Ovary (tissue), 9 donors: ENCODE data around the gene PIAS2. TPM values are rescaled to one million over a fixed set of nuclear protein-coding genes. Genes with fewer than 3 reads are reported as not detected.

Experiments used
- DNase-seq, 5 donors: peaks; one replicate each; pipeline ENCODE4 v3.0.0-alpha.2; 2019 to 2020
- H3K27ac ChIP-seq, 2 donors: fragments of 200-600 bp; one replicate each; pipeline versions ENCODE4 v1.5.1 to v1.8.0; 2019 to 2022
- H3K27me3 ChIP-seq: fragments of 200-600 bp; one replicate; pipeline ENCODE4 v1.8.0; 2022
- H3K36me3 ChIP-seq: fragments of 200-600 bp; sonication (generic); one replicate; pipeline ENCODE4 v1.5.1; 2019
- H3K4me1 ChIP-seq: one replicate; pipeline ENCODE4 v1.8.1; 2013; ENCODE audit warnings: mild to moderate bottlenecking, moderate library complexity; ENCODE audit not compliant: insufficient read depth
- H3K4me3 ChIP-seq: fragments of 200-600 bp; sonication (generic); one replicate; pipeline ENCODE4 v1.5.1; 2017
- H3K9me3 ChIP-seq, 2 donors: fragments of 200-600 bp in 1 of 2; sonication (generic) in 1 of 2; one replicate each; pipeline versions ENCODE4 v1.5.1 to v1.8.1; 2013 to 2019; ENCODE audit warnings: mild to moderate bottlenecking in 1 of 2, moderate library complexity in 1 of 2
- CTCF ChIP-seq, 3 donors: fragments of 450-650 bp in 2 of 3; fragments of 200-600 bp in 1 of 3; IDR thresholded peaks; one replicate each; pipeline versions ENCODE4 v1.5.1 to v1.8.0; 2016 to 2022; ENCODE audit warnings: antibody characterized with exemption in 3 of 3, mild to moderate bottlenecking in 1 of 3
- EP300 ChIP-seq: sonication (generic); formaldehyde crosslinking; IDR thresholded peaks from one replicate; pipeline ENCODE4 v1.6.1; 2017; ENCODE audit warnings: antibody characterized with exemption
- POLR2A ChIP-seq: fragments of 450-650 bp; IDR thresholded peaks from one replicate; pipeline ENCODE4 v1.6.1; 2017; ENCODE audit warnings: antibody characterized with exemption, mild to moderate bottlenecking, moderate library complexity
- WGBS, 3 donors: extraction: QIAGEN DNeasy Blood & Tissue Kit in 1 of 3; methylation state at CpG; one replicate each; pipeline versions ENCODE4 v1.1.5 to v1.1.7; 2013 to 2017; 5-methylcytosine and 5-hydroxymethylcytosine counted together
- intact Hi-C, 4 donors: fragments of 100-400 bp; cut with DNase I; formaldehyde crosslinking; loops; one replicate each; pipeline versions ENCODE4 v1.11.0 to v1.15.1; 2022 to 2023
- polyA plus RNA-seq, 2 donors: library from polyadenylated mRNA; stranded (reverse); fragments of 200-250 nt in 1 of 2; fragments of 350-450 nt in 1 of 2; fragmentation: Illumina TruSeq in 1 of 2; extraction: RNeasy Lipid Tissue Mini Kit (QIAGEN cat#74804) in 1 of 2; gene quantifications; one replicate each; pipeline ENCODE4 v1.2.3, GENCODE V29; 2013 to 2014
- total RNA-seq, 7 donors: library from RNA; depleted of rRNA in 2 of 7; stranded (reverse); fragments of >200 nt in 2 of 7; fragmentation: NEBNext Ultra II Directional in 3 of 7; extraction: Animal tissue kit (Norgen Biotek cat#: 25700) in 3 of 7; gene quantifications; one replicate each; pipeline versions ENCODE4 v1.1.0 to v1.2.4, GENCODE V29; 2016 to 2023
- donor health status: DM: no; HTN: no; CAD: no; lungs with moderate emphysema.
- donor health status: DM: no; HTN: no; CAD: no.
- donor health status: Bipolar disorder and iron deficiency.
- donor health status: DM: yes; HTN: yes; CAD: no.
- donor health status: DM: no; HTN: no; CAD: no.
- donor health status: DM: yes; HTN: yes; CAD: no.

Gene PIAS2
- total and polyA plus RNA-seq, 9 donors: 5.1 to 41.3 (median 34.4) TPM

GRCh38 chr18:46917803-46918600 lies 695 bp upstream of the PIAS2 start:
- H3K36me3 ChIP-seq: no peaks in the 10 kb centered on the region
- 29 to 38% (median 30%) methylated on average over 33 of the region's 33 CpGs for WGBS, 3 donors
- TF ChIP-seq EP300 (no peak), CTCF (IDR thresholded peaks at IDR 0.05) (no peak), POLR2A (no peak)
- peaks cover 5% of the 10 kb centered on the region for H3K4me1 ChIP-seq
- intact Hi-C loops: no loop called here
- H3K27me3 ChIP-seq: no peaks in the 10 kb centered on the region
- peak; percentile 16 to 49 (median 37) for DNase-seq
- H3K4me3 ChIP-seq: peak overlapping the region; percentile 62
- H3K9me3 ChIP-seq: no peaks in the 10 kb centered on the region
- H3K27ac ChIP-seq: peak overlapping the region; percentile 54 to 90

- no peaks in the 10 kb centered on the region for H3K9me3 ChIP-seq
- TF ChIP-seq CTCF (IDR thresholded peaks at IDR 0.05) (no peak), EP300 (no peak), POLR2A (no peak)
- no peaks in the 10 kb centered on the region for H3K36me3 ChIP-seq
- WGBS, 3 donors: 0 to 1% (median 1%) methylated on average over 14 to 21 of the region's 21 CpGs
- H3K4me1 ChIP-seq: peaks cover 5% of the 10 kb centered on the region
- intact Hi-C loops: no loop called here
- H3K27ac ChIP-seq: peak overlapping the region; percentile 54 to 90
- no peak for DNase-seq
- H3K27me3 ChIP-seq: no peaks in the 10 kb centered on the region
- peak overlapping the region; percentile 62 for H3K4me3 ChIP-seq
Observed at GRCh38 chr18:46916551-46917107, 678 bp downstream of the PIAS2 start.

- intact Hi-C loops: no loop called here
- H3K4me3 ChIP-seq: peak overlapping the region; percentile 62
- no peaks in the 10 kb centered on the region for H3K9me3 ChIP-seq
- no peaks in the 10 kb centered on the region for H3K36me3 ChIP-seq
- no peak for TF ChIP-seq CTCF (IDR thresholded peaks at IDR 0.05)
- no peak for TF ChIP-seq POLR2A
- TF ChIP-seq EP300: no peak
- WGBS, 3 donors: 16 to 25% (median 18%) methylated on average over 12 of the region's 12 CpGs
- DNase-seq: no peak
- peaks cover 5% of the 10 kb centered on the region for H3K4me1 ChIP-seq
- no peak overlapping the region for H3K27ac ChIP-seq
- no peaks in the 10 kb centered on the region for H3K27me3 ChIP-seq
Observed at GRCh38 chr18:46915800-46916550, 1.3 kb downstream of the PIAS2 start.

GRCh38 chr18:46910856-46911255 lies 6.5 kb downstream of the PIAS2 start:
- Histone ChIP-seq H3K27ac (no peak overlapping the region), H3K27me3 (no peaks in the 10 kb centered on the region), H3K4me3 (no peak overlapping the region), H3K9me3 (no peaks in the 10 kb centered on the region), H3K4me1 (peaks cover 3% of the 10 kb centered on the region), H3K36me3 (no peaks in the 10 kb centered on the region)
- TF ChIP-seq POLR2A (no peak), CTCF (IDR thresholded peaks at IDR 0.05) (no peak), EP300 (no peak)
- 93 to 97% (median 96%) methylated on average over 3 of the region's 3 CpGs for WGBS, 3 donors
- intact Hi-C loops: no loop called here
- DNase-seq: no peak
